IPS DF 19.7 (cell line): ENCODE results near the gene CASR.
"Not testable (repeated sequence)": the region's sequence is repeated elsewhere in the genome, so short reads cannot be mapped to it uniquely, and the experiment has no call there.

Experiments used
- DNase-seq: peaks from one replicate; pipeline ENCODE4 v3.0.0-alpha.2; 2013; ENCODE audit warnings: low read depth, low spot score

The CASR gene, protein sequence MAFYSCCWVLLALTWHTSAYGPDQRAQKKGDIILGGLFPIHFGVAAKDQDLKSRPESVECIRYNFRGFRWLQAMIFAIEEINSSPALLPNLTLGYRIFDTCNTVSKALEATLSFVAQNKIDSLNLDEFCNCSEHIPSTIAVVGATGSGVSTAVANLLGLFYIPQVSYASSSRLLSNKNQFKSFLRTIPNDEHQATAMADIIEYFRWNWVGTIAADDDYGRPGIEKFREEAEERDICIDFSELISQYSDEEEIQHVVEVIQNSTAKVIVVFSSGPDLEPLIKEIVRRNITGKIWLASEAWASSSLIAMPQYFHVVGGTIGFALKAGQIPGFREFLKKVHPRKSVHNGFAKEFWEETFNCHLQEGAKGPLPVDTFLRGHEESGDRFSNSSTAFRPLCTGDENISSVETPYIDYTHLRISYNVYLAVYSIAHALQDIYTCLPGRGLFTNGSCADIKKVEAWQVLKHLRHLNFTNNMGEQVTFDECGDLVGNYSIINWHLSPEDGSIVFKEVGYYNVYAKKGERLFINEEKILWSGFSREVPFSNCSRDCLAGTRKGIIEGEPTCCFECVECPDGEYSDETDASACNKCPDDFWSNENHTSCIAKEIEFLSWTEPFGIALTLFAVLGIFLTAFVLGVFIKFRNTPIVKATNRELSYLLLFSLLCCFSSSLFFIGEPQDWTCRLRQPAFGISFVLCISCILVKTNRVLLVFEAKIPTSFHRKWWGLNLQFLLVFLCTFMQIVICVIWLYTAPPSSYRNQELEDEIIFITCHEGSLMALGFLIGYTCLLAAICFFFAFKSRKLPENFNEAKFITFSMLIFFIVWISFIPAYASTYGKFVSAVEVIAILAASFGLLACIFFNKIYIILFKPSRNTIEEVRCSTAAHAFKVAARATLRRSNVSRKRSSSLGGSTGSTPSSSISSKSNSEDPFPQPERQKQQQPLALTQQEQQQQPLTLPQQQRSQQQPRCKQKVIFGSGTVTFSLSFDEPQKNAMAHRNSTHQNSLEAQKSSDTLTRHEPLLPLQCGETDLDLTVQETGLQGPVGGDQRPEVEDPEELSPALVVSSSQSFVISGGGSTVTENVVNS

GRCh38 chr3:122183521-122183892 lies at the start of gene CASR:
CASR (plus strand) TSS chr3:122183668; CDS start chr3:122254190, 70,522 bp downstream.
- DNase-seq = no peak

DNA sequence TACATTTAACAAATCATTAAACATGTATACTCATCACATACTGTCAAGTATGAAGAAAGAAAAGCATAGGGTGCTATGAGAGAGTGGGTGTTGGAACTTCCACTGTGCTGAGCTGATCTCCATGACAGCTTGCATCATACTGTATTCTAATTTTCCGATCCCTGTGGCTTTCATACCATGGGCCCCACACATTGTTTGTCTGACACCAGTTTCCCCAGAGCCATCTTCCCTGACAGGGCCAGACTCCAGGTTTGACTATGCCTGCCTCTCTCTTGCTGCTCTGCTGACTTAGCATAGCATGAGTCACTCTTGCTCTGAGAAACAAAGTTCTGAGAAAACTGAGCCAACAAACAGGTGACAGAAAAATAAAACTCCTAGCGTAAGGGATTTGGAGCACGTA lies 37.0 kb upstream of the CASR start:
- no peak for DNase-seq

DNA sequence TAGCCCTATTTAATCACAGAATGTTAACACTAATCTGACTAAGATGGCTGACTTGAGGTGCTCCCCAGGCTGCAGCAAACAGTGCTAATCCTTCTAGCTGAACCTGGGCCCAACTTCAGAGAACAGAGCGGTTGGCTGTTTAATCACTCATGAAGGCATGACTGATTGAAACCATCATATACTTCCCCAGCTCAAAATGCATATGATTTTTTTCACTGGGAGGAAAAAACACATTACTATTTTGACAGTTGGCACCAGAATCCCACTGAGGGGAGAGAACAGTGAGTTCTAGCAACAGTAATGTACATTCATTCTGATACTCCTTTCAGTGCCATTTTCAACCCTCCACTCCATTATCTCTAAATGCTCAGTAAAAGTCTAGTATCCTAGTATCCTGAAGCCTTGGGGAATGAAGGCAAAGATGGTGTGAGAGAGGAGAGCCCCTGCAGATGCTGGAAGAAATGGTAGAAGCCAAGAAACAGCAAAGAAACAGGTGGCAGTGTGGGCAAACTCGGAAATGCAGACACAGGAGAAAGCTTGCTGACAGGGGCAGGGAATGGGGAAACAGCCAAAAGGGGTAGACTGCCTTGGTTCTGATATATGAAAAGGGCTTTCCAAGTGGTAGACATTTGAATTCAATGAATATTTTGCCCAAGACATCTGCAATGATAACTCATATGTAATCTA lies 34.4 kb upstream of the CASR start:
- DNase-seq = no peak

DNA sequence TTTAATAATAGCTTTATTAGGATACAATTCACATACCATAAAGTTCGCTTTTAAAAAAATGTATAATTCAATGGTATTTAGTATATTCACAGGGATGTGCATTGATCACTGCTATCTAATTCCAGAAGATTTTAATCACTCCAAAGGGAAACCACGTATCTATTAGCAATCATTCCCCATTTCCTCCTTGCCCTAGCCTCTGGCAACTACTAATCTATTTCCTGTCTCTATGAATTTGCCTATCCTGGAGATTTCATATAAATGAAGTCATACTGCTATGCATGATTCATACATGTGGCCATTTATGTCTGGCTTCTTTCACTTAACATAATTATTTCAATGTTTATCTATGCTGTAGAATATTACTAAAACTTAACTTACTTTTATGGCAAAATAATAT lies 32.0 kb upstream of the CASR start:
- no peak for DNase-seq

GRCh38 chr3:122164983-122165382 lies 18.5 kb upstream of the CASR start:
- DNase-seq = not testable (repeated sequence)

- no peak for DNase-seq
These were observed 15.8 kb upstream of the CASR start for GRCh38 chr3:122167630-122168029.

GRCh38 chr3:122168044-122168443 lies 15.4 kb upstream of the CASR start:
- DNase-seq = no peak

- DNase-seq = no peak
These were observed 13.6 kb upstream of the CASR start for GRCh38 chr3:122169911-122170310.

- DNase-seq = not testable (repeated sequence)
These were observed 12.1 kb upstream of the CASR start for GRCh38 chr3:122171361-122171760.

GRCh38 chr3:122178711-122179110 lies 4.8 kb upstream of the CASR start:
- DNase-seq = no peak

- no peak for DNase-seq
These were observed 574 bp downstream of the CASR start for GRCh38 chr3:122183893-122184590.

DNA sequence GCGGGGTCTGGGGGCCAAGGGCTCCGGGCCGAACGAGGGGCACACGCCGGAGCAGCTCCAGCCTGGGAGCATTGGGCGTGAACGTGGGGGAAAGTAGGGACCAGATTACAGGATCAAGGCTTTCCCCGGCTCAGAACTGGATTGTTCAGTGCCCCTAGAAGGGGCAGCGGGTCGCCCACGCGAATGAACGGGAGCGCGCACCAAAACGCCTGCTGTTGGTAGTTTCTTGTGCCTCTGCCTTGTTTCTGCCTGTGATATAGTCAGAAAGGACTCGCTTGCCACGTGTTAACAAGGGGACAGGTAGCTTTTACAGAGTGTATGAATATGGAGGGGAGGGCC lies 1.1 kb downstream of the CASR start:
- DNase-seq = no peak

DNA sequence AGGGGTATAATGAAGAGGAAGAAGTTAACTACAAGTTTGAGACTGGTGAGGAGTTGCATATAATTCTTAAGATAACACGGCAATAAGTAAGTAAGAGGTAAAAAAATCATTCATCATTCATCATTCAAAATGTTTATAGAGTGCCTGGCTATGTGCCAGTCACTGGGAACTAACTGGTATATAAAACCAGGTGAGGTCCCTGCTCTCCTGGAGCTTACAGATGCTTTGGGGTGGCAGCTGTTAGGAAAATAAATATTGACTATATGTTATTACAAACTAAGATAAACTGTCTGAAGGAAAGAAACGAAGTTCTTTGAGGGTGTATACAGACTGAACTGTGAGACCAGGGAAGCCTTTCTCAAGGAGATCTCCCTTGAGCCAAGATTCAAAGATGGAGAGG lies 2.9 kb downstream of the CASR start:
- DNase-seq = no peak

- no peak for DNase-seq
These were observed 5.3 kb downstream of the CASR start for GRCh38 chr3:122188737-122189136.

DNA sequence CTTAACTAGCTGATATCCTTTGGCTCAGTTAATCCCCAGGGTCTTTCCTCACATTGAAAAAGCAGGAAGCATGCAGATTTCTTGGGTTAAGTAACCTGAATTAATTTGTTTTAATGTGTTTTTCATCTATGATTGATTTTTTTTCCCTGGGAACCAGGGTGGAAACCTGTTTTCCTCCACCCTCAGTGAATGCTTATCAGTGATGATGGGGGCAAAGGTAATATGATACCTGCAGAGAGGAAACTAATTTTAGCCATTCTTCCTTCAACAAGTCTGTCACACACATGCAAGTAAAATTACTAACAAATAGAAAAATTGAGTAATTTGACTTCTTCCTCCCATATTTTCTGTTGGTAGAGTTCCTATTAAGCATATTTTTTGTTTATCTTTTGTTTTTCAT lies 5.9 kb downstream of the CASR start:
- no peak for DNase-seq

- no peak for DNase-seq
These were observed 7.1 kb downstream of the CASR start for GRCh38 chr3:122190525-122190924.

DNA sequence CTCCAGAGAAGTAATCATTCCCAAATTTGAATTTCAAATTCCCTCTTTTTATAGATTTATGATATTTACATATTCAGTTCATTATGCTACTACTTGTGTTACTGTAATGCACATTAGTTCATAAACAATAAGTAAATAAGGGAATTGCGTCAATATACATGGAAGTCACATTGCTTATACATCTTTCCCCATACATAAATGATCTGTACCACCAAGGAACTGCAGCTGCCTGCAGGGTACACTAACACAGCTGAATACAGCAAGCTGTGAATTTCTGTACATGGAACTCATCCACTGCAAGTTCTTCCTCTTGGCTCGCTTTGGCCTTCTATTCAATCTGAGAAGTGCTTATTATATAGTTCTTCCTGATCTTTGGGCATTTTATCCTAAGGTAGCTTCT lies 15.5 kb downstream of the CASR start:
- DNase-seq = no peak

GRCh38 chr3:122199552-122199951 lies 16.1 kb downstream of the CASR start:
- DNase-seq = no peak

DNA sequence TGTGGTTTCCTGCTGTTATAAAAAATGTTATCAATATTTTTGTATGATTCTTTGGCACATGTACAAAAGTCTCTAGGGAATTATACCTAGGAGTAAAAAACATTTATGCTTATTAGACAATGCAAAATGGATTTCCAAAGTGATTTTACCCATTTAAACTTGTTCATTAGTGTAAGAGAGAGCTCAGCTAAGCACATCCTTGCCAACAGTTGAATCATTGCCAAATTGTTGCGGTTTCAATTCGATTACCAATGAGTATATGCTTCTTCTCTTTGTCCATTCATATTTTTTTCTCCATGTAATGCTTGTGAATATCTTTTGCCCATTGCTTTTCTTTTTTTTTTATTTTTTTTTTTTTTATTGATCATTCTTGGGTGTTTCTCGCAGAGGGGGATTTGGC lies 17.2 kb downstream of the CASR start:
- no peak for DNase-seq

DNA sequence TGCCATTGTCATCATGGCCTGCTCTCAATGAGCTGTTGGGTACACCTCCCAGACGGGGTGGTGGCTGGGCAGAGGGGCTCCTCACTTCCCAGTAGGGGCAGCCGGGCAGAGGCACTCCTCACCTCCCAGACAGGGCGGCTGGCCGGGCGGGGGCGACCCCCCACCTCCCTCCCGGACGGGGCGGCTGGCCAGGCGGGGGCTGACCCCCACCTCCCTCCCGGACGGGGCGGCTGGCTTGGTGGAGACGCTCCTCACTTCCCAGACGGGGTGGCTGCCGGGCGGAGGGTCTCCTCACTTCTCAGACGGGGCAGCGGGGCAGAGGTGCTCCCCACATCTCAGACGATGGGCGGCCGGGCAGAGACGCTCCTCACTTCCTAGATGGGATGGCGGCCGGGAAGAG lies 18.0 kb downstream of the CASR start:
- not testable (repeated sequence) for DNase-seq

- no peak for DNase-seq
These were observed 25.1 kb downstream of the CASR start for GRCh38 chr3:122208579-122208978.
